OCI-LY1 (cell line): ENCODE data around the gene COX6A2.

Experiments used
- CTCF ChIP-seq: fragments of 200-600 bp; sonication (generic), shearing (Covaris generic); IDR thresholded peaks from 2 replicates; pipeline ENCODE4 v1.5.1; 2017; ENCODE audit warnings: mild to moderate bottlenecking, antibody characterized with exemption, low read length, moderate library complexity, mixed read lengths
- EZH2 ChIP-seq: fragments of 200-600 bp; sonication (generic), shearing (Covaris generic); IDR thresholded peaks from 2 replicates; pipeline ENCODE4 v1.8.0; 2017; ENCODE audit warnings: borderline replicate concordance, mixed run types, mild to moderate bottlenecking, antibody characterized with exemption, low read length, moderate library complexity, mixed read lengths

- TF ChIP-seq CTCF (no peak), EZH2 (no peak)
Measured at GRCh38 chr16:31474173-31474714, 46.1 kb upstream of the COX6A2 start.
